NCI-H187 (cell line): ENCODE measurements around the gene SNX4.
A peak's percentile ranks its signal among the peaks of the same experiment; 100 is the strongest.
"Not testable (repeated sequence)": the region's sequence is repeated elsewhere in the genome, so short reads cannot be mapped to it uniquely, and the experiment has no call there.

Experiments used
- DNase-seq, 2 experiments: peaks; one replicate each; lab custom pipeline; 2025; lab: John Stamatoyannopoulos, UW

The SNX4 gene

GRCh38 chr3:125519678-125520562 is at the start of gene SNX4:
TSS of gene SNX4 (minus strand) at chr3:125520202. CDS start at chr3:125520172, 30 bp downstream.
- peak; percentile 70 to 80 for DNase-seq

- no peak for DNase-seq
These were observed 36.3 kb upstream of the SNX4 start for GRCh38 chr3:125556314-125556713.

- DNase-seq, result no peak
These were observed 32.4 kb upstream of the SNX4 start for GRCh38 chr3:125552401-125552800.

GRCh38 chr3:125528920-125529319 is 8.9 kb upstream of the SNX4 start:
- DNase-seq, result no peak

- DNase-seq, result no peak
These were observed 5.2 kb upstream of the SNX4 start for GRCh38 chr3:125525153-125525552.

GRCh38 chr3:125520563-125520919 is 539 bp upstream of the SNX4 start:
- DNase-seq, result not testable (repeated sequence)

- no peak for DNase-seq
These were observed 4.6 kb downstream of the SNX4 start for GRCh38 chr3:125515421-125515820.

GRCh38 chr3:125513490-125514115 is 6.4 kb downstream of the SNX4 start:
- no peak for DNase-seq

- DNase-seq, result no peak
These were observed 7.7 kb downstream of the SNX4 start for GRCh38 chr3:125512135-125512920.

GRCh38 chr3:125511420-125512118 is 8.4 kb downstream of the SNX4 start:
- DNase-seq, result no peak

- no peak for DNase-seq
These were observed 12.9 kb downstream of the SNX4 start for GRCh38 chr3:125507128-125507527.

GRCh38 chr3:125498630-125499029 is 21.4 kb downstream of the SNX4 start:
- DNase-seq, result no peak

GRCh38 chr3:125496701-125497100 is 23.3 kb downstream of the SNX4 start:
- DNase-seq, result no peak

GRCh38 chr3:125482406-125482805 is 37.6 kb downstream of the SNX4 start:
- DNase-seq, result no peak

- no peak for DNase-seq
These were observed 38.2 kb downstream of the SNX4 start for GRCh38 chr3:125481786-125482185.

GRCh38 chr3:125481375-125481759 is 38.6 kb downstream of the SNX4 start:
- DNase-seq, result not testable (repeated sequence)

GRCh38 chr3:125480656-125481374 is 39.2 kb downstream of the SNX4 start:
- DNase-seq, result no peak

GRCh38 chr3:125479091-125479490 is 40.9 kb downstream of the SNX4 start:
- no peak for DNase-seq

- DNase-seq, result no peak
These were observed 41.7 kb downstream of the SNX4 start for GRCh38 chr3:125478326-125478725.

- no peak for DNase-seq
These were observed 42.3 kb downstream of the SNX4 start for GRCh38 chr3:125477701-125478100.

GRCh38 chr3:125470671-125471070 is 49.3 kb downstream of the SNX4 start:
- no peak for DNase-seq
